H1 (cell line): Measurements from ENCODE around the gene LYPD6. TPM values are rescaled to one million over a fixed set of nuclear protein-coding genes. Genes with fewer than 3 reads are reported as not detected.

Experiments used
- CTCF ChIA-PET: fragments of 300-600 bp; sonication (Branson Sonifier 250); formaldehyde crosslinking; loops from one replicate; lab custom pipeline; 2021; ENCODE audit not compliant: partially characterized antibody; lab: Charles Lee
- POLR2A ChIA-PET: fragments of 300-600 bp; sonication (Branson Sonifier 250); formaldehyde crosslinking; loops from one replicate; lab custom pipeline; 2021; ENCODE audit warnings: inconsistent platforms; ENCODE audit not compliant: partially characterized antibody; lab: Charles Lee
- DNase-seq, 2 experiments: peaks; one replicate each; pipeline versions ENCODE4 v3.0.0 to v3.0.0-alpha.2; 2010 to 2022; ENCODE audit warnings: low spot score in 2 of 2, low read depth in 1 of 2, mixed read lengths in 1 of 2
- FAIRE-seq: peaks from 2 replicates; lab custom pipeline; 2011; peaks lifted over from hg19 to GRCh38; lab: Jason Lieb, UNC
- H2AFZ ChIP-seq: 2 replicates; pipeline ENCODE4 v1.8.1; 2012; ENCODE audit warnings: low read length, inconsistent platforms
- H2AK5ac ChIP-seq: 2 replicates; pipeline ENCODE4 v1.6.1; 2013; ENCODE audit warnings: low read depth, low read length
- H2BK120ac ChIP-seq: replicated peaks from 2 replicates; pipeline ENCODE3; 2013; ENCODE audit warnings: low read depth, low read length, inconsistent platforms
- H2BK12ac ChIP-seq: 2 replicates; pipeline ENCODE4 v1.6.1; 2013; ENCODE audit warnings: low read depth, low read length
- H2BK15ac ChIP-seq: 2 replicates; pipeline ENCODE4 v1.6.1; 2013; ENCODE audit warnings: low read length
- H2BK20ac ChIP-seq: 2 replicates; pipeline ENCODE4 v1.6.1; 2013; ENCODE audit warnings: low read length
- H2BK5ac ChIP-seq: 2 replicates; pipeline ENCODE4 v1.6.1; 2013; ENCODE audit warnings: low read depth, low read length
- H3K14ac ChIP-seq: 2 replicates; pipeline ENCODE4 v1.6.1; 2013; ENCODE audit warnings: inconsistent platforms; ENCODE audit not compliant: insufficient read length
- H3K18ac ChIP-seq: 2 replicates; pipeline ENCODE4 v1.6.1; 2013; ENCODE audit warnings: low read length; ENCODE audit errors: extremely low read depth
- H3K23ac ChIP-seq: 2 replicates; pipeline ENCODE4 v1.6.1; 2013; ENCODE audit warnings: inconsistent platforms; ENCODE audit not compliant: insufficient read length
- H3K23me2 ChIP-seq: 2 replicates; pipeline ENCODE4 v1.6.1; 2013; ENCODE audit warnings: low read depth, low read length
- H3K27ac ChIP-seq: 2 replicates; pipeline ENCODE4 v1.6.1; 2011; ENCODE audit warnings: low read depth, low read length, inconsistent platforms
- H3K27me3 ChIP-seq, 4 experiments: replicated peaks in 1 of 4; 1 replicate in 1 of 4; 2 replicates in 3 of 4; pipeline versions ENCODE4 v1.6.1 to v1.8.1; 2011 to 2013; ENCODE audit warnings: low read length in 3 of 4, mild to moderate bottlenecking in 3 of 4, inconsistent platforms in 2 of 4, mixed read lengths in 2 of 4, moderate library complexity in 1 of 4; ENCODE audit not compliant: control insufficient read depth in 3 of 4, insufficient read depth in 3 of 4; ENCODE audit errors: extremely low read depth in 1 of 4
- H3K36me3 ChIP-seq, 4 experiments: 2 replicates each; pipeline versions ENCODE4 v1.6.1 to v1.8.1; 2011 to 2013; ENCODE audit warnings: mild to moderate bottlenecking in 4 of 4, low read length in 3 of 4, moderate library complexity in 2 of 4, control low read depth in 1 of 4, inconsistent platforms in 1 of 4; ENCODE audit not compliant: insufficient read depth in 4 of 4, control insufficient read depth in 2 of 4
- H3K4ac ChIP-seq: replicated peaks from 2 replicates; pipeline ENCODE3; 2013; ENCODE audit warnings: low read length, low read depth, mixed read lengths, inconsistent platforms; ENCODE audit not compliant: insufficient read length
- H3K4me1 ChIP-seq, 4 experiments: replicated peaks in 1 of 4; 1 replicate in 1 of 4; 2 replicates in 3 of 4; pipeline versions ENCODE4 v1.6.1 to v1.8.1; 2011 to 2013; ENCODE audit warnings: low read length in 3 of 4, inconsistent platforms in 2 of 4, mixed read lengths in 1 of 4; ENCODE audit not compliant: insufficient read depth in 4 of 4, control insufficient read depth in 3 of 4
- H3K4me2 ChIP-seq, 2 experiments: 2 replicates each; pipeline versions ENCODE4 v1.6.1 to v1.8.1; 2011 to 2013; ENCODE audit warnings: low read depth in 2 of 2, low read length in 2 of 2, control low read depth in 1 of 2, inconsistent platforms in 1 of 2, mild to moderate bottlenecking in 1 of 2; ENCODE audit not compliant: insufficient read depth in 1 of 2
- H3K4me3 ChIP-seq, 4 experiments: fragments of 200-600, 300-600 bp in 1 of 4; sonication (generic), shearing (Covaris generic), sonication (Bioruptor Twin) in 1 of 4; 2 replicates each; pipeline versions ENCODE4 v1.5.1 to v1.8.1; 2011 to 2016; ENCODE audit warnings: low read length in 4 of 4, low read depth in 3 of 4, control low read depth in 2 of 4, inconsistent platforms in 2 of 4, mild to moderate bottlenecking in 2 of 4, mixed read lengths in 1 of 4, moderate library complexity in 1 of 4; ENCODE audit not compliant: insufficient read depth in 2 of 4; ENCODE audit errors: extremely low read depth in 1 of 4
- H3K56ac ChIP-seq: replicated peaks from 2 replicates; pipeline ENCODE3; 2013; ENCODE audit warnings: low read depth, mild to moderate bottlenecking, mixed read lengths, low read length, inconsistent platforms; ENCODE audit not compliant: insufficient read length
- H3K79me1 ChIP-seq: 2 replicates; pipeline ENCODE4 v1.6.1; 2013; ENCODE audit warnings: low read depth, low read length, control low read depth
- H3K79me2 ChIP-seq, 2 experiments: 2 replicates each; pipeline versions ENCODE4 v1.6.1 to v1.8.1; 2012 to 2013; ENCODE audit warnings: low read length in 2 of 2, mild to moderate bottlenecking in 2 of 2, inconsistent platforms in 1 of 2; ENCODE audit not compliant: insufficient read depth in 2 of 2, control insufficient read depth in 1 of 2
- H3K9ac ChIP-seq, 4 experiments: replicated peaks in 1 of 4; 1 replicate in 1 of 4; 2 replicates in 3 of 4; pipeline versions ENCODE4 v1.6.1 to v1.8.1; 2011 to 2013; ENCODE audit warnings: low read depth in 3 of 4, low read length in 3 of 4, control low read depth in 2 of 4, mild to moderate bottlenecking in 2 of 4, moderate library complexity in 2 of 4, inconsistent platforms in 1 of 4; ENCODE audit errors: extremely low read depth in 1 of 4
- H3K9me3 ChIP-seq, 2 experiments: 2 replicates each; pipeline versions ENCODE4 v1.6.1 to v1.8.1; 2012 to 2013; ENCODE audit warnings: mild to moderate bottlenecking in 2 of 2, moderate library complexity in 2 of 2, control low read depth in 1 of 2, inconsistent platforms in 1 of 2, low read depth in 1 of 2, low read length in 1 of 2, mixed read lengths in 1 of 2; ENCODE audit not compliant: insufficient read depth in 2 of 2
- H4K20me1 ChIP-seq, 2 experiments: replicated peaks in 1 of 2; 2 replicates each; pipeline versions ENCODE3 to v1.8.1; 2011 to 2013; ENCODE audit warnings: inconsistent platforms in 2 of 2, low read length in 2 of 2, mild to moderate bottlenecking in 1 of 2; ENCODE audit not compliant: insufficient read depth in 2 of 2, control insufficient read depth in 1 of 2
- H4K5ac ChIP-seq: 2 replicates; pipeline ENCODE4 v1.6.1; 2013; ENCODE audit warnings: low read length, low read depth, mixed read lengths, inconsistent platforms; ENCODE audit not compliant: insufficient read length
- H4K8ac ChIP-seq: 2 replicates; pipeline ENCODE4 v1.8.0; 2013; ENCODE audit warnings: mild to moderate bottlenecking, moderate library complexity, low read length, inconsistent platforms; ENCODE audit not compliant: insufficient read depth; ENCODE audit errors: extremely low read depth
- H4K91ac ChIP-seq: replicated peaks from 2 replicates; pipeline ENCODE3; 2013; ENCODE audit warnings: low read length, mixed read lengths, inconsistent platforms; ENCODE audit not compliant: insufficient read length
- ASH2L ChIP-seq: fragments of 200-600, 300-600 bp; sonication (generic); IDR thresholded peaks from one replicate; pipeline ENCODE4 v1.7.1; 2017; ENCODE audit warnings: low read length
- CEBPB ChIP-seq: IDR thresholded peaks from 2 replicates; pipeline ENCODE4 v1.6.1; 2012; ENCODE audit warnings: low read depth, low read length
- CTBP2 ChIP-seq: IDR thresholded peaks from 2 replicates; pipeline ENCODE4 v1.7.0; 2011; ENCODE audit warnings: borderline replicate concordance, mild to moderate bottlenecking, moderate library complexity, mixed read lengths, low read length; ENCODE audit not compliant: insufficient read depth, insufficient read length
- FOSL1 ChIP-seq: IDR thresholded peaks from 2 replicates; pipeline ENCODE4 v1.6.1; 2011; ENCODE audit warnings: mild to moderate bottlenecking, low read depth, low read length, moderate library complexity; ENCODE audit not compliant: insufficient read depth
- HDAC2 ChIP-seq, 2 experiments: fragments of 300-600 bp in 1 of 2; sonication (generic) in 1 of 2; IDR thresholded peaks; 2 replicates each; pipeline ENCODE4 v1.6.1; 2011 to 2012; ENCODE audit warnings: low read depth in 2 of 2, low read length in 2 of 2, mild to moderate bottlenecking in 2 of 2, moderate library complexity in 2 of 2, borderline replicate concordance in 1 of 2, inconsistent platforms in 1 of 2
- KDM1A ChIP-seq: fragments of 200-600, 300-600 bp; sonication (generic); IDR thresholded peaks from 2 replicates; pipeline ENCODE4 v1.7.1; 2016; ENCODE audit warnings: mild to moderate bottlenecking, low read length, borderline replicate concordance
- SIX5 ChIP-seq: IDR thresholded peaks from 2 replicates; pipeline ENCODE4 v1.6.1; 2011; ENCODE audit warnings: mild to moderate bottlenecking, low read depth, low read length
- TEAD4 ChIP-seq: IDR thresholded peaks from 2 replicates; pipeline ENCODE4 v1.6.1; 2012; ENCODE audit warnings: low read depth, low read length, inconsistent platforms, mixed read lengths
- WGBS, 2 experiments: shearing (Covaris generic) in 1 of 2; methylation state at CpG; one replicate each; pipeline versions ENCODE4 v1.1.6 to v1.1.7; 2013 to 2015; ENCODE audit warnings: low lambda C conversion rate in 2 of 2, mixed read lengths in 2 of 2, inconsistent platforms in 1 of 2, low coverage in 1 of 2, missing lambda C conversion rate in 1 of 2; ENCODE audit not compliant: insufficient replicate concordance in 2 of 2, insufficient coverage in 1 of 2, insufficient read length in 1 of 2; ENCODE audit errors: extremely low coverage in 1 of 2, missing lambda C conversion rate in 1 of 2; 5-methylcytosine and 5-hydroxymethylcytosine counted together
- polyA plus RNA-seq, 7 experiments: library from polyadenylated mRNA; depleted of rRNA in 3 of 7; stranded (reverse) in 5 of 7; unstranded in 2 of 7; fragments of >200 nt in 5 of 7; fragments of 200-250 nt in 2 of 7; gene quantifications; 1 replicate in 5 of 7; 2 replicates in 1 of 7; 4 replicates in 1 of 7; pipeline versions ENCODE4 v1.2.1 to v1.2.3, GENCODE V29; 2011 to 2013; ENCODE audit warnings: missing spikeins in 2 of 7, mixed read lengths in 2 of 7
- total RNA-seq: library from RNA; stranded (reverse); fragmentation: NEBNext Ultra II Directional; extraction: Animal tissue kit (Norgen Biotek cat#: 25700); gene quantifications from 2 replicates; pipeline ENCODE4 v1.2.1, GENCODE V29; 2021

LYPD6 gene
- total and polyA plus RNA-seq, 2 of the 8 experiments (the other 6 are each of a cell fraction or from before 2014, with no cell fraction given), result 5.6 to 8.9 TPM

DNA sequence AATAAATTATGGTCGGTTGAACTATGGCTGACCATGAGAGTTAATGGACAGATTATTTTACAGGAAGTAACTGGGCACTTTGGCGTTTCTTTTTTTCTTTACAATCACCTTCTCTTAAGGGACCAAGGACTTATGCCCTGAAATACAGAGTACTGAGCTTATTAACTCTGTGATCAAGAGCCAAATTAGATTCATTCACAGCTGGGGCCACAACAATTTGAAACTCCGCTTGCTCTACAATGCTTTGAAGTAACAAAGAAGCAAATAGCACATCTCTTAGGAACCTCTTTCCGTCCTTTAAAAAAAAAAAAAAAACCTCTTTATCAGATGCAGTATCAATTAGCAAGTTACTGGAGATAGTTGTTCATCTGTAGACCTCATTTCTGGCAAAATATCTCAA is 112.0 kb downstream of the LYPD6 start:
- Histone ChIP-seq H2BK15ac (no peak overlapping the region), H3K9ac (no peak overlapping the region), H3K23ac (no peak overlapping the region), H4K91ac (no peak overlapping the region), H3K14ac (no peak overlapping the region), H3K4me1 (no peaks in the 10 kb centered on the region)
- DNase-seq, result no peak
- TF ChIP-seq FOSL1 (no peak), TEAD4 (no peak), CTBP2 (no peak), ASH2L (no peak), CEBPB (no peak), SIX5 (no peak), KDM1A (no peak), HDAC2 (IDR thresholded peaks at IDR 0.05; ENCODE audit: borderline replicate concordance in 1 of 2, low read depth in 2 of 2, low read length in 2 of 2) (no peak)
- TF ChIP-seq, all 59 proteins: peak for 0
- no peak overlapping the region for H2BK20ac ChIP-seq
- no peak overlapping the region for H3K56ac ChIP-seq
- H4K5ac ChIP-seq, result no peak overlapping the region
- H3K79me1 ChIP-seq, result no peaks in the 10 kb centered on the region
- H3K27ac ChIP-seq, result no peak overlapping the region
- H3K27me3 ChIP-seq, result no peaks in the 10 kb centered on the region
- H3K4me3 ChIP-seq, result no peak overlapping the region
- no peak overlapping the region for H3K18ac ChIP-seq
- ChIA-PET POLR2A (no interaction called here), CTCF (interaction anchor here (0.6 to 1.7 kb wide), 4 partner anchors 14 to 218 kb away, joined by 3 to 5 read pairs (median 4); no protein-coding TSS in a partner anchor)
- H2BK12ac ChIP-seq, result no peak overlapping the region
- H2BK5ac ChIP-seq, result no peak overlapping the region
- no peak overlapping the region for H3K4ac ChIP-seq
- H3K9me3 ChIP-seq, result no peaks in the 10 kb centered on the region
- no peak overlapping the region for H4K8ac ChIP-seq
- H3K23me2 ChIP-seq, result no peaks in the 10 kb centered on the region
- H3K4me2 ChIP-seq, result no peak overlapping the region
- 92% methylated on average over 4 of the region's 4 CpGs; no CpG with 5 or more reads in 1 of the 2 experiments for WGBS, 2 experiments
- H2AK5ac ChIP-seq, result no peak overlapping the region
- FAIRE-seq, result no peak
- no peak overlapping the region for H2AFZ ChIP-seq
- H3K79me2 ChIP-seq, result no peaks in the 10 kb centered on the region
- H3K36me3 ChIP-seq, result no peaks in the 10 kb centered on the region
- H4K20me1 ChIP-seq, result peaks cover 0 to 1% of the 10 kb centered on the region in 2 experiments
- H2BK120ac ChIP-seq, result no peak overlapping the region
